Stimulated activated naive CD8-positive, alpha-beta T cell treated with anti-CD3 and anti-CD28 coated beads, Interleukin-15, Interleukin-2, amounts not matched to agents 100 U/mL and 50 U/mL, for 24 hours (primary cell): ENCODE data around the gene RUNX3.

Experiments
- ATAC-seq: fragments of 150-1000 bp; cut with Tn5 transposase; one replicate; pipeline ENCODE4 v1.10.0; 2021
- DNase-seq: peaks from one replicate; pipeline ENCODE4 v3.0.0; 2021

The RUNX3 gene

GRCh38 chr1:24861821-24862727, 68.0 kb downstream of the RUNX3 start:
- no peak for ATAC-seq

GRCh38 chr1:24860841-24861240, 69.2 kb downstream of the RUNX3 start:
- DNase-seq (no peak), ATAC-seq (no peak)

More at GRCh38 chr1:24861821-24862727, 68.0 kb downstream of the RUNX3 start:
- no peak for DNase-seq

GRCh38 chr1:24859063-24860010, 70.7 kb downstream of the RUNX3 start:
- DNase-seq (no peak), ATAC-seq (no peak)

- ATAC-seq (no peak), DNase-seq (no peak)
These were observed 71.8 kb downstream of the RUNX3 start for GRCh38 chr1:24858277-24858676.

- ATAC-seq (no peak), DNase-seq (no peak)
These were observed 72.5 kb downstream of the RUNX3 start for GRCh38 chr1:24857507-24858133.

GRCh38 chr1:24856787-24857506, 73.1 kb downstream of the RUNX3 start:
- ATAC-seq (no peak), DNase-seq (no peak)

- DNase-seq = no peak
- ATAC-seq = no peak
These were observed 74.6 kb downstream of the RUNX3 start for GRCh38 chr1:24855474-24855873.

GRCh38 chr1:24853649-24854048, 76.4 kb downstream of the RUNX3 start:
- no peak for ATAC-seq
- no peak for DNase-seq

- DNase-seq (no peak), ATAC-seq (no peak)
These were observed 79.7 kb downstream of the RUNX3 start for GRCh38 chr1:24850328-24850920.

GRCh38 chr1:24849672-24850295, 80.3 kb downstream of the RUNX3 start:
- DNase-seq (peak; percentile 43), ATAC-seq (no peak)
